Retinal pigment epithelial cell (primary cell): ENCODE results near the gene NLGN1.
"Not testable (repeated sequence)": the region's sequence is repeated elsewhere in the genome, so short reads cannot be mapped to it uniquely, and the experiment has no call there.

Experiments
- DNase-seq: peaks from one replicate; pipeline ENCODE4 v3.0.0-alpha.2; 2010; ENCODE audit warnings: low read depth
- H3K4me3 ChIP-seq: 2 replicates; pipeline ENCODE4 v1.5.1; 2011; ENCODE audit warnings: mild to moderate bottlenecking, low read length, control low read depth, moderate library complexity
- CTCF ChIP-seq: conservative IDR thresholded peaks from 2 replicates; pipeline ENCODE4 v1.5.1; 2011; ENCODE audit warnings: low read depth, low read length, control low read depth, inconsistent platforms

NLGN1 gene

GRCh38 chr3:174202561-174202960, 805.0 kb downstream of the NLGN1 start:
- DNase-seq, result peak; percentile 73
- TF ChIP-seq CTCF, result no peak
- H3K4me3 ChIP-seq, result no peak overlapping the region

GRCh38 chr3:174204765-174205164, 807.2 kb downstream of the NLGN1 start:
- no peak for TF ChIP-seq CTCF
- DNase-seq, result peak; percentile 59
- no peak overlapping the region for H3K4me3 ChIP-seq

GRCh38 chr3:174206607-174207192, 809.2 kb downstream of the NLGN1 start:
- no peak for DNase-seq
- H3K4me3 ChIP-seq, result no peak overlapping the region
- no peak for TF ChIP-seq CTCF

GRCh38 chr3:174208161-174208560, 810.6 kb downstream of the NLGN1 start:
- TF ChIP-seq CTCF, result no peak
- no peak overlapping the region for H3K4me3 ChIP-seq
- DNase-seq, result no peak

GRCh38 chr3:174211896-174212295, 814.4 kb downstream of the NLGN1 start:
- not testable (repeated sequence) for DNase-seq, H3K4me3 ChIP-seq

- no peak overlapping the region for H3K4me3 ChIP-seq
- no peak for TF ChIP-seq CTCF
- no peak for DNase-seq
Observed at GRCh38 chr3:174215456-174215855, 817.9 kb downstream of the NLGN1 start.

- DNase-seq, result no peak
- H3K4me3 ChIP-seq, result no peak overlapping the region
- TF ChIP-seq CTCF, result no peak
Observed at GRCh38 chr3:174216019-174216418, 818.5 kb downstream of the NLGN1 start.
